HepG2 (cell line): ENCODE measurements around the gene GABRB1. TPM values are rescaled to one million over a fixed set of nuclear protein-coding genes. Genes with fewer than 3 reads are reported as not detected.

Experiments
- ATAC-seq: fragments of 200-7000 bp; cut with Tn5 transposase; 3 replicates; pipeline ENCODE4 v1.9.1; 2020; ENCODE audit warnings: mild to moderate bottlenecking, moderate library complexity
- BruUV-seq: library from RNA; stranded (reverse); fragments of 400-500 nt; replicated peaks from 2 replicates; lab custom pipeline; 2021; lab: Mats Ljungman, UMichigan
- CTCF ChIA-PET: fragments of 300-600 bp; formaldehyde crosslinking; extraction: SDS; loops from one replicate; lab custom pipeline; 2021; ENCODE audit warnings: low total read pairs, inconsistent platforms, low intra/inter-chr PET ratio; lab: Yijun Ruan, JAX
- POLR2A ChIA-PET: fragments of 350-600 bp; sonication (Branson Sonifier 250); formaldehyde crosslinking; loops from one replicate; lab custom pipeline; 2020; ENCODE audit warnings: antibody characterized with exemption, inconsistent platforms; lab: Yijun Ruan, JAX
- DNase-seq: peaks from one replicate; pipeline ENCODE4 v3.0.0-alpha.2; 2015; ENCODE audit warnings: low spot score
- FAIRE-seq: peaks from 3 replicates; lab custom pipeline; 2011; peaks lifted over from hg19 to GRCh38; lab: Jason Lieb, UNC
- H2AFZ ChIP-seq: one replicate; pipeline ENCODE4 v1.6.1; 2011; ENCODE audit warnings: low read length, inconsistent platforms
- H3K27ac ChIP-seq: fragments of 300-600 bp; 3 replicates; pipeline ENCODE4 v1.8.0; 2011; ENCODE audit warnings: mixed run types, mild to moderate bottlenecking, mixed read lengths, low read length, inconsistent platforms; ENCODE audit not compliant: insufficient read depth; ENCODE audit errors: extremely low read length
- H3K27me3 ChIP-seq, 2 experiments: fragments of 200-600 bp in 1 of 2; 2 replicates in 1 of 2; 3 replicates in 1 of 2; pipeline versions ENCODE4 v1.6.0 to v1.8.0; 2011; ENCODE audit warnings: low read length in 2 of 2, mild to moderate bottlenecking in 2 of 2, moderate library complexity in 2 of 2, inconsistent platforms in 1 of 2; ENCODE audit not compliant: insufficient read depth in 2 of 2, control insufficient read depth in 1 of 2
- H3K36me3 ChIP-seq, 2 experiments: fragments of 200-600 bp in 1 of 2; replicated peaks in 1 of 2; 2 replicates in 1 of 2; 3 replicates in 1 of 2; pipeline versions ENCODE4 v1.5.1 to v1.8.0; 2011; ENCODE audit warnings: low read length in 2 of 2, inconsistent platforms in 1 of 2; ENCODE audit not compliant: insufficient read depth in 2 of 2, control insufficient read depth in 1 of 2
- H3K4me1 ChIP-seq: 2 replicates; pipeline ENCODE4 v1.5.1; 2012; ENCODE audit warnings: low read length, inconsistent platforms; ENCODE audit not compliant: insufficient read depth
- H3K4me2 ChIP-seq: 2 replicates; pipeline ENCODE4 v1.6.0; 2011; ENCODE audit warnings: low read depth, low read length, inconsistent platforms
- H3K4me3 ChIP-seq, 3 experiments: fragments of 200-600 bp in 1 of 3; sonication (generic), shearing (Covaris generic) in 1 of 3; replicated peaks in 1 of 3; 2 replicates each; pipeline ENCODE4 v1.5.1; 2011 to 2016; ENCODE audit warnings: low read length in 3 of 3, inconsistent platforms in 2 of 3, low read depth in 2 of 3, mild to moderate bottlenecking in 2 of 3, control low read depth in 1 of 3, mixed read lengths in 1 of 3; ENCODE audit not compliant: insufficient read depth in 1 of 3
- H3K79me2 ChIP-seq: one replicate; pipeline ENCODE4 v1.6.1; 2011; ENCODE audit warnings: low read length, inconsistent platforms; ENCODE audit not compliant: insufficient read depth
- H3K9ac ChIP-seq: 2 replicates; pipeline ENCODE4 v1.6.0; 2011; ENCODE audit warnings: mild to moderate bottlenecking, low read depth, low read length, inconsistent platforms; ENCODE audit not compliant: insufficient read depth
- H3K9me3 ChIP-seq: 2 replicates; pipeline ENCODE4 v1.5.1; 2012; ENCODE audit warnings: mild to moderate bottlenecking, low read length
- H4K20me1 ChIP-seq: 2 replicates; pipeline ENCODE4 v1.6.0; 2011; ENCODE audit warnings: inconsistent platforms, mild to moderate bottlenecking, low read length, moderate library complexity; ENCODE audit not compliant: insufficient read depth
- HMGXB3 ChIP-seq: sonication (generic); formaldehyde crosslinking; IDR thresholded peaks from 2 replicates; pipeline ENCODE4 v1.4.0; 2020; ENCODE audit warnings: missing genetic modification reagents, borderline replicate concordance
- PLSCR1 ChIP-seq: sonication (generic); formaldehyde crosslinking; IDR thresholded peaks from 2 replicates; pipeline ENCODE4 v1.5.0; 2020; ENCODE audit warnings: missing genetic modification reagents, mild to moderate bottlenecking, borderline replicate concordance
- SIX4 ChIP-seq: sonication (generic); formaldehyde crosslinking; IDR thresholded peaks from 2 replicates; pipeline ENCODE4 v1.4.0; 2020; ENCODE audit warnings: missing genetic modification reagents
- TSC22D2 ChIP-seq: sonication (generic); formaldehyde crosslinking; IDR thresholded peaks from 2 replicates; pipeline ENCODE4 v1.5.1; 2020; ENCODE audit warnings: missing genetic modification reagents, mild to moderate bottlenecking, borderline replicate concordance
- ZNF770 ChIP-seq: sonication (generic); formaldehyde crosslinking; IDR thresholded peaks from 2 replicates; pipeline ENCODE4 v1.5.0; 2020; ENCODE audit warnings: mild to moderate bottlenecking, missing genetic modification reagents
- in situ Hi-C: cut with HindIII; loops from 2 replicates; pipeline ENCODE4 v1.10.0; 2017; ENCODE audit warnings: low pct_unique_long_range_greater_than_20kb; ENCODE audit not compliant: extremely low pct_ligation_motif_present
- intact Hi-C: fragments of 100-400 bp; cut with micrococcal nuclease; formaldehyde crosslinking; loops from one replicate; pipeline ENCODE4 v1.10.0; 2022; ENCODE audit not compliant: unreplicated experiment
- polyA plus RNA-seq, 8 experiments: library from polyadenylated mRNA; depleted of rRNA in 3 of 8; stranded (reverse) in 7 of 8; unstranded in 1 of 8; fragments of >200 nt; fragmentation: Illumina TruSeq in 4 of 8; extraction: Trizol in 4 of 8; gene quantifications; 2 replicates each; pipeline versions ENCODE4 v1.2.1 to v1.2.3, GENCODE V29; 2011 to 2016; ENCODE audit warnings: low read depth in 4 of 8, missing spikeins in 1 of 8, mixed read lengths in 1 of 8; ENCODE audit not compliant: insufficient read depth in 1 of 8
- total RNA-seq, 5 experiments: library from RNA; depleted of rRNA; stranded (reverse); fragments of >200 nt; fragmentation: Illumina TruSeq; extraction: Trizol; gene quantifications; 2 replicates each; pipeline ENCODE4 v1.2.3, GENCODE V29; 2016; ENCODE audit warnings: low read depth in 1 of 5

Gene GABRB1
- total and polyA plus RNA-seq, 2 of the 13 experiments (the other 11 are each of a cell fraction or from before 2014, with no cell fraction given) = not detected

- H2AFZ ChIP-seq = no peak overlapping the region
- intact Hi-C loops = no loop called here
- POLR2A ChIA-PET = no interaction called here
- DNase-seq (no peak), FAIRE-seq (no peak)
- no peaks in the 10 kb centered on the region for H3K79me2 ChIP-seq
- H3K36me3 ChIP-seq = no peaks in the 10 kb centered on the region
- CTCF ChIA-PET = no interaction called here
- in situ Hi-C loops = no loop called here
- H3K27me3 ChIP-seq = no peaks in the 10 kb centered on the region
- H3K4me1 ChIP-seq = no peaks in the 10 kb centered on the region
- no peak overlapping the region for H3K4me2 ChIP-seq
- no peak for TF ChIP-seq SIX4 (CRISPR knock-in tag)
- TF ChIP-seq PLSCR1 (CRISPR knock-in tag) = no peak
- TF ChIP-seq TSC22D2 (CRISPR knock-in tag) = no peak
- no peak for TF ChIP-seq ZNF770
- no peak for TF ChIP-seq HMGXB3
- TF ChIP-seq, all 625 proteins: peak for 0
- Histone ChIP-seq H3K9me3 (no peaks in the 10 kb centered on the region), H3K27ac (no peak overlapping the region), H3K9ac (no peak overlapping the region), H3K4me3 (no peak overlapping the region), H4K20me1 (no peaks in the 10 kb centered on the region)
- no TSS peak for BruUV-seq
- ATAC-seq = no peak
Measured at GRCh38 chr4:47415719-47416118, 384.4 kb downstream of the GABRB1 start.
